Measurements from ENCODE around the gene SHC2. TPM values are rescaled to one million over a fixed set of nuclear protein-coding genes. Genes with fewer than 3 reads are reported as not detected.
"Not testable (repeated sequence)": the region's sequence is repeated elsewhere in the genome, so short reads cannot be mapped to it uniquely, and the experiment has no call there.

SHC2 gene
- total and polyA plus RNA-seq, 8 donors: 16.0 to 34.5 (median 20.2) TPM

DNA sequence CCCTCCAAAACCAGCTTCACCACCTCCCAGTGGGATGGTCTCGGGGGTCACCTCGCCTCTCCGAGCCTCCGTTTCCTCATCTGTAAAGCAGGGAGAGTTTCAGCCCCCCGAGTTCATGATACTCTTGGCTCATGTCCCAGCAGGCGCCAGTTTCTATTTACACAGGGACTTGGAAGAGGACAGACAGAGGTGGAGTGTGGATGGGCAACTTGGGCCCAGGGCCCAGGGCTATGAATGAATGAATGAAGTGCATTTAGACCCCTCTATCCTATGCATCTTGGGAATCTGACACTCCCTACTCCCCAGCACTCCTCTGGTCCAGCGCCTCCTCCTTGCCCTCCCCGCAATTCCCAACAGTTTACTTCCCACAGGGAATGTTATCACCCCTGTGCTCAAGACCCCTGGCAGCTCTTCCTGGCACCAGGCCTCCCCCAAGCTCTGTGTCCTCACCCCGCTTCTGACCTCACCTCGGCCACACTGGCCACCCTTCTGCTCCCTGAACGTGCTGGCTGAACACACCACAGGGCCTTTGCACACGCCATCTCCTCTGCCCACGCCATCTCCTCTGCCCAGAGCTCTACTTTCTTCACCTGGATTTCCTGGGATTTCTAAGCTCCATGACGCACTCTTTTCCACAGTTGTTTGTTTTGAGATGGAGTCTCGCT, 46.9 kb downstream of the SHC2 start:
- no peak for DNase-seq
- TF ChIP-seq, protein P1, sequence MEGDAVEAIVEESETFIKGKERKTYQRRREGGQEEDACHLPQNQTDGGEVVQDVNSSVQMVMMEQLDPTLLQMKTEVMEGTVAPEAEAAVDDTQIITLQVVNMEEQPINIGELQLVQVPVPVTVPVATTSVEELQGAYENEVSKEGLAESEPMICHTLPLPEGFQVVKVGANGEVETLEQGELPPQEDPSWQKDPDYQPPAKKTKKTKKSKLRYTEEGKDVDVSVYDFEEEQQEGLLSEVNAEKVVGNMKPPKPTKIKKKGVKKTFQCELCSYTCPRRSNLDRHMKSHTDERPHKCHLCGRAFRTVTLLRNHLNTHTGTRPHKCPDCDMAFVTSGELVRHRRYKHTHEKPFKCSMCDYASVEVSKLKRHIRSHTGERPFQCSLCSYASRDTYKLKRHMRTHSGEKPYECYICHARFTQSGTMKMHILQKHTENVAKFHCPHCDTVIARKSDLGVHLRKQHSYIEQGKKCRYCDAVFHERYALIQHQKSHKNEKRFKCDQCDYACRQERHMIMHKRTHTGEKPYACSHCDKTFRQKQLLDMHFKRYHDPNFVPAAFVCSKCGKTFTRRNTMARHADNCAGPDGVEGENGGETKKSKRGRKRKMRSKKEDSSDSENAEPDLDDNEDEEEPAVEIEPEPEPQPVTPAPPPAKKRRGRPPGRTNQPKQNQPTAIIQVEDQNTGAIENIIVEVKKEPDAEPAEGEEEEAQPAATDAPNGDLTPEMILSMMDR (IDR thresholded peaks at IDR 0.05): no peak
- no peak for ATAC-seq
- intact Hi-C loops (cut with DNase I): no loop called here
- Histone ChIP-seq H3K9me3 (no peaks in the 10 kb centered on the region), H3K27me3 (peaks cover 8 to 42% of the 10 kb centered on the region in 2 donors), H3K4me1 (peaks cover 0 to 10% of the 10 kb centered on the region in 2 donors), H3K4me3 (no peak overlapping the region), H3K36me3 (no peaks in the 10 kb centered on the region), H3K27ac (no peak overlapping the region)

DNA sequence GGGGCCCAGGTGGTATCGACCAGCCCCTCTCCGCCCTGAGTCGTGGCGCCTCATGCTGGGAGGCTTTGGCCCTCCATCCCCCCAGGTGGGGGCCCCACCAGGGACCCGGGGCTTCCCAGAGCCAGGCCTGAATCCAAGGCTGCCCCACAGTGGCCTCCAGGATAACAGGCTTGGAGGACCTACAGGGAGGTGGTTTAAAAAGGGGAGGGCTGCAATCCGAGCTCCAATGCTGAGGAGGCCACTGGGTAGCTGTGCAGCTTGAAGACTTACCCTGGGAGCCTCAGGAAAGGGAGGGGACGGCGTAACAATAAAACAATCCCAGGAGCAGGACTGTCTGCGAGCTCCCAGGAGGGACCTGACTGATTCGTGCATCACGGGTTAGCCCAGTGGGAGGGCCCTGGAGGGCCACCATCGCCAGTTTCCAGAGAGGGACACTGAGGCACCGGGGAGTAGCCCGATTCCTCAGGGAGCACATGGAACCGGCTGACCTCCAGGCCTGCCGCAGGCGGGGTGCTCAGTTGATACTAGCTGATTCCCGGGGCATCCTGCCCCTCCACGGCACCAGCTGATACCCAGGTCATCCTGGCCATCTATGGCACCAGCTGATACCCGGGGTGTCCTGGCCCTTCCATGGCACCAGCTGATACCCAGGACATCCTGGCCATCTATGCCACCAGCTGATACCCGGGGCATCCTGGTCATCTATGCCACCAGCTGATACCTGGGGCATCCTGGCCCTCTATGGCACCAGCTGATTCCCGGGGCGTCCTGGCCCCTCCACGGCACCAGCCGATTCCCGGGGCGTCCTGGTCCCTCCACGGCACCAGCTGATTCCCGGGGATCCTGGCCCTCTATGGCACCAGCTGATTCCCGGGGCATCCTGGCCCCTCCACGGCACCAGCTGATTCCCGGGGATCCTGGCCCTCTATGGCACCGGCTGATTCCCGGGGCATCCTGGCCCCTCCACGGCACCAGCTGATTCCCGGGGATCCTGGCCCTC, 48.2 kb downstream of the SHC2 start:
- H3K9me3 ChIP-seq: no peaks in the 10 kb centered on the region
- peak in 1 of 4 donors; percentile 49 for DNase-seq
- no peak overlapping the region for H3K4me3 ChIP-seq
- H3K36me3 ChIP-seq: no peaks in the 10 kb centered on the region
- H3K4me1 ChIP-seq: peaks cover 6 to 16% of the 10 kb centered on the region in 2 donors
- TF ChIP-seq, protein P1 (IDR thresholded peaks at IDR 0.05): no peak
- intact Hi-C loops (cut with DNase I): no loop called here
- no peak overlapping the region for H3K27ac ChIP-seq
- peaks cover 20 to 55% of the 10 kb centered on the region in 2 donors for H3K27me3 ChIP-seq
- no peak for ATAC-seq

DNA sequence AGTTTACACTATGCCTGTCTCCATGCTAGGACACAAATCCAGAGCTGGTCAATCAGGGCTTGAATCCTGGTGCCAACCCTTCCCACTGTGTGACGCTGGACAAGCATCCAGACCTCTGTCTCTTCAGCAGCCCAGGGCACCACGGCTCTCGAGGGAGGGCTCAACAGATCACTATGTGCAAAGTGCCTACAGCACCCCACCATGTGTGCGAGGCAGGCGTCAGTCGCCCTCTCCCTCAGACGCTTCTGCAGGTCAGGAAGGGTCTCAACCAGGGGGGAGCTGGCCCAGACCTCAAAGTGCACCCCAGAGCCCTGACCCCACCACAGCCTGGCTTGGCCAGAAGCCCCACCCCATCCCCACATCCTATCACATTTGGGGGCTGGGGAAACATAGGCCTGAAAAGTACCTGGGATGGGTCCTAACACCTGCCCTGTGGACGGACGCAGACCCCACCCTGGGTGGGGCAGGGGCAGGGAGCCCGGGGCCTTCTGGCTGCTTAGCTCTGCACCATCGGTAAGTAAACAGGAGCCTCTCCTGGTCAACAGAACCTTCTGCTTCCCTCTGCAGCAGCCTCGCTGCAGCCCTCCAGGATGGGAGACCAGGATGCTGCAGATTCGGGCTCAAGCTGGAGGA, 49.0 kb downstream of the SHC2 start:
- Histone ChIP-seq H3K36me3 (no peaks in the 10 kb centered on the region), H3K27ac (no peak overlapping the region), H3K4me3 (no peak overlapping the region), H3K27me3 (peaks cover 25 to 63% of the 10 kb centered on the region in 2 donors), H3K4me1 (peaks cover 6 to 16% of the 10 kb centered on the region in 2 donors), H3K9me3 (no peaks in the 10 kb centered on the region)
- intact Hi-C loops (cut with DNase I): no loop called here
- TF ChIP-seq, protein P1 (IDR thresholded peaks at IDR 0.05): no peak
- ATAC-seq (no peak), DNase-seq (peak in 2 of 4 donors; percentile 25 to 62)

DNA sequence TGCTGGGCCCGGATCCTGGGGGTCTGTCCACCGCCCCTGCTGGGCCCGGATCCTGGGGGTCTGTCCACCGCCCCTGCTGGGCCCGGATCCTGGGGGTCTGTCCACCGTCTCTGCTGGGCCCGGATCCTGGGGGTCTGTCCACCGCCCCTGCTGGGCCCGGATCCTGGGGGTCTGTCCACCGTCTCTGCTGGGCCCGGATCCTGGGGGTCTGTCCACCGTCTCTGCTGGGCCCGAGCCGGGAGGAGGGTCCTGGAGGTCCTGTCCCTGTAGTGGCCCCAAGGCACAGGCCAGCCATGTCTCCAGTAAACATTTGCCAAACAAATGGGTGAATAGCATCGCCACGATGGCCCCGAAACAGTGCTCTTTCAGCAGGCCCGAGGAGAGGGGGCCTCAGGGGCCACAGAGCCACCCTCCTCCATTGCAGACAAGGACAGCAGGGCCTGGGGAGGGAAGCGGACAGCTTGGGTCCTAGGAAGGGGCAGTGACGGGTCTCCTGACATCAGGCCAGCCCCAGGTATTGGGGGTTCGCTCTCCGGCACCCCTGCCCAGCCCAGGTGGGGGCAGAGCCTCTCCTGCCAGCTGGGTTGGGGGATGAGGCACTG, 49.6 kb downstream of the SHC2 start:
- ATAC-seq; H3K27ac ChIP-seq; H3K4me3 ChIP-seq; intact Hi-C loops (cut with DNase I); H3K36me3 ChIP-seq; H3K9me3 ChIP-seq: not testable (repeated sequence)
- DNase-seq: peak in 2 of 4 donors; percentile 29 to 46
- Histone ChIP-seq H3K27me3 (peaks cover 25 to 69% of the 10 kb centered on the region in 2 donors), H3K4me1 (peaks cover 6 to 16% of the 10 kb centered on the region in 2 donors)

DNA sequence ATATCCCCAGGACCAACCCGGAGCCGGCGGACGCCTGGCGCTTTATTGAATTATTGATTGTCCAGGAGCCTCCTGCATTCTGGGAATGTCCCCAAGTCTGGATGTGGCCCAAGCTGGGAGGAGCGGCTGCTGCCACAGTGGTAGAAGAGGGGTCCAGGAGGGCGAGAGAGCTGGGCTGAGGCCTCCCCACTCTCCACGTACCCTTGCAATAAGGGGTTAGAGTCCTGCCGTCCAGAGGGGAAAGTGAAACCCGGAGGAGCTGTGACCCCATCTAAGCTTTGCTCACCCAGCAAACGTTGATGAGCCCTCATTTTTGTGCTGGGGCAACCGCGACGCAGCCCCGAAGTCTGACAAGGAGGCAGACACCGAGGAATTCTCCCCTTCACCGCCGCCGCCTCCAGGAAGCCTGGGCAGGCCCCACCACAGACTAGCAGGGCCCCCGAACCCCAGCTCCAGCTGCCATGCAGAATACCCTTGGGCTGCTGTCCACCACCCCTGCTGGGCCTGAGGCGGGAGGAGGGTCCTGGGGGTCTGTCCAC, 50.5 kb downstream of the SHC2 start:
- no peak overlapping the region for H3K4me3 ChIP-seq
- no peak overlapping the region for H3K27ac ChIP-seq
- intact Hi-C loops (cut with DNase I): no loop called here
- peak in 1 of 4 donors; percentile 58 for DNase-seq
- H3K9me3 ChIP-seq: no peaks in the 10 kb centered on the region
- no peaks in the 10 kb centered on the region for H3K36me3 ChIP-seq
- TF ChIP-seq, protein P1 (IDR thresholded peaks at IDR 0.05): no peak
- peaks cover 6 to 16% of the 10 kb centered on the region in 2 donors for H3K4me1 ChIP-seq
- peaks cover 25 to 78% of the 10 kb centered on the region in 2 donors for H3K27me3 ChIP-seq
- no peak for ATAC-seq
